Urinary bladder (tissue), 4 donors: ENCODE results near the gene ABCC1. TPM values are rescaled to one million over a fixed set of nuclear protein-coding genes. Genes with fewer than 3 reads are reported as not detected.

ENCODE experiments used
- DNase-seq: peaks from one replicate; pipeline ENCODE4 v3.0.0-alpha.2; 2015; ENCODE audit errors: extremely low spot score
- H3K27ac ChIP-seq: one replicate; pipeline ENCODE4 v1.5.1; 2013; ENCODE audit warnings: low read depth, mild to moderate bottlenecking, moderate library complexity
- H3K36me3 ChIP-seq: one replicate; pipeline ENCODE4 v1.6.1; 2013; ENCODE audit warnings: mild to moderate bottlenecking, moderate library complexity; ENCODE audit not compliant: insufficient read depth
- H3K4me1 ChIP-seq: one replicate; pipeline ENCODE4 v1.6.1; 2013; ENCODE audit warnings: mild to moderate bottlenecking, moderate library complexity; ENCODE audit not compliant: insufficient read depth
- H3K4me3 ChIP-seq: one replicate; pipeline ENCODE4 v1.5.1; 2013; ENCODE audit warnings: low read depth, low read length
- WGBS: extraction: QIAGEN DNeasy Blood & Tissue Kit; methylation state at CpG from one replicate; pipeline ENCODE4 v1.1.7; 2013; 5-methylcytosine and 5-hydroxymethylcytosine counted together
- polyA plus RNA-seq: library from polyadenylated mRNA; stranded (reverse); fragments of 200-250 nt; gene quantifications from one replicate; pipeline ENCODE4 v1.2.3, GENCODE V29; 2013
- total RNA-seq: library from RNA; depleted of rRNA; stranded (reverse); fragments of >200 nt; gene quantifications from one replicate; pipeline ENCODE4 v1.2.3, GENCODE V29; 2014
- donor health status: healthy with polysubstance abuse.
- donor health status: healthy.

ABCC1 gene
- total and polyA plus RNA-seq, 2 donors, result 13.8 to 21.7 TPM

DNA sequence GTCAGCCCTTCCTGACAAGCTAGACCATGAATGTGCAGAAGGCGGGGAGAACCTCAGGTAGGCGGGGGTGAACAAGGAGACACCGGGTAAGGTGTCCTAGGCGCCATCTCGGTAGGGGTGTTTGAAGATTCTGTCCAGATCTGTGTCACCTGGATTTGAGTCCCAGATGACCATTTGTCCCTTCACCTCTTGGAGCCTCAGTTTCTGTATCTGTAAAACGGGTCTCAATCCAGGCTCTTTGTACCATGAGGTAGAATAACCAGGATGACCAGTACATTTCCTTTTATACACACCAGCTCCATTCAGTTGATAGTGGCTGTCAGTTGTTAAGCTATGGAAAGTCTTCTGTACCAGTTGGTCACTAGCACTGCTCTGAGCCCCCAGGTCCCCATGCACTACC lies 187.2 kb downstream of the ABCC1 start:
- DNase-seq, result no peak
- Histone ChIP-seq H3K36me3 (peaks cover 7% of the 10 kb centered on the region), H3K4me3 (no peak overlapping the region), H3K4me1 (no peaks in the 10 kb centered on the region), H3K27ac (no peak overlapping the region)
- 97% methylated on average over 6 of the region's 6 CpGs for WGBS

DNA sequence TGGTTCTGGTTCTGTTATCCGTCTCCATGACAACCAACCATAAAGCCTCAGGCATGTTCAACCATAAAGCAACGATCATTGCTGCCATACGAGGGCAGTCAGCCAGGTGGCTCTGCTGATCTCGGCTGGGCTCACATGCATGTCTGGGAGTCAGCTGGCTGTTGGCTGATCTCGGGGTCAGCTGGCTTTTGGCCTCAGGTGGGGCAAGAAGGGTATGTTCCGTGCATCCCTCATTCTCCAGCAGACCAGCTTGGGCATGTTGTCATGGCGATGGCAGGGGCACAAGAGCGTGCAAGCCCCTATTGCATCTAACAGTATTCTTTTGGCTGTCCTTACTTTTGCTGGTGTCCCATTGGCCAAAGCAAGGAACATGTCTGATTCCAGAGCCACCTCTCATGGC lies 187.7 kb downstream of the ABCC1 start:
- H3K27ac ChIP-seq, result no peak overlapping the region
- H3K36me3 ChIP-seq, result peaks cover 7% of the 10 kb centered on the region
- no peak for DNase-seq
- no peak overlapping the region for H3K4me3 ChIP-seq
- no peaks in the 10 kb centered on the region for H3K4me1 ChIP-seq
- WGBS, result 74% methylated on average over 8 of the region's 8 CpGs

- Histone ChIP-seq H3K36me3 (peaks cover 7% of the 10 kb centered on the region), H3K4me1 (no peaks in the 10 kb centered on the region), H3K27ac (no peak overlapping the region), H3K4me3 (no peak overlapping the region)
- WGBS, result 98% methylated on average over 15 of the region's 15 CpGs
- DNase-seq, result no peak
Observed at GRCh38 chr16:16138034-16138635, 188.7 kb downstream of the ABCC1 start.

- WGBS, result 97% methylated on average over 10 of the region's 10 CpGs
- DNase-seq, result no peak
- Histone ChIP-seq H3K4me1 (no peaks in the 10 kb centered on the region), H3K4me3 (no peak overlapping the region), H3K27ac (no peak overlapping the region), H3K36me3 (peaks cover 7% of the 10 kb centered on the region)
Observed at GRCh38 chr16:16139061-16139460, 189.6 kb downstream of the ABCC1 start.

- H3K36me3 ChIP-seq, result peaks cover 7% of the 10 kb centered on the region
- H3K4me1 ChIP-seq, result no peaks in the 10 kb centered on the region
- no peak overlapping the region for H3K4me3 ChIP-seq
- no peak for DNase-seq
- WGBS, result 96% methylated on average over 7 of the region's 7 CpGs
- H3K27ac ChIP-seq, result no peak overlapping the region
Observed at GRCh38 chr16:16139806-16140205, 190.4 kb downstream of the ABCC1 start.

- Histone ChIP-seq H3K4me1 (no peaks in the 10 kb centered on the region), H3K27ac (no peak overlapping the region), H3K4me3 (no peak overlapping the region), H3K36me3 (peaks cover 7% of the 10 kb centered on the region)
- DNase-seq, result no peak
- WGBS, result 72% methylated on average over 4 of the region's 4 CpGs
Observed at GRCh38 chr16:16140537-16140936, 191.1 kb downstream of the ABCC1 start.

- no peak overlapping the region for H3K27ac ChIP-seq
- DNase-seq, result no peak
- H3K4me3 ChIP-seq, result no peak overlapping the region
- WGBS, result 96% methylated on average over 11 of the region's 11 CpGs
- peaks cover 7% of the 10 kb centered on the region for H3K36me3 ChIP-seq
- H3K4me1 ChIP-seq, result no peaks in the 10 kb centered on the region
Observed at GRCh38 chr16:16141141-16141540, 191.7 kb downstream of the ABCC1 start.

DNA sequence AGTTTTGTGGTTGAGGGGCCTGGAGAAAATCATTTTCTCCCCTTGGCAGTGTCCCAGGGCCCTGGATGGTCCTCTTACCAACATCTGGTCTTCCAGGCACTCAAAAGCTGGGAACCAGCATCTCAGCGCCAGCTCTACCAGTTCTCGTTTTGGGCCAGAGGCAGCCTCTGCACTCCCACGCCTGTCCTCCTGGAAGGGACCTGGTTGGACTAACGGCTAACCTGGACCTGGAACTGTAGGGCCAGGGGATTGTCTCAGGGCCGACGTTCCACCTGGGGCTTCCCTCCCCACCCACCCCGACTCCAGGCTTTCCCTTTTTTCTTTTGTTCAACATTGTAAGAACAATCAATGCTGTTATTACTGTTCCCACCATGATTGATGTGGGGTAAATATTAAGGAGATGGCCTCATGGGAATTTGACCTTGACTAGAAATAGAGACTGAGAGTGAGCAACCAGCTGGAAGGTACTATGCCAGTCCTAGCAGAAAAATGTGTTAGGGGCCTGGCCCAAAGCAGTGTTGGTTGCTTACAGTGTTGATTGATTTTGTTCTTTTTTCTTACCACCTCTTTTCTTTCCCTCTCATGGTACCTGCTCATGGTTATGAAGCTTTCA lies 192.5 kb downstream of the ABCC1 start:
- Histone ChIP-seq H3K27ac (no peak overlapping the region), H3K4me3 (no peak overlapping the region), H3K4me1 (no peaks in the 10 kb centered on the region), H3K36me3 (peaks cover 4% of the 10 kb centered on the region)
- no peak for DNase-seq
- 88% methylated on average over 7 of the region's 7 CpGs for WGBS

DNA sequence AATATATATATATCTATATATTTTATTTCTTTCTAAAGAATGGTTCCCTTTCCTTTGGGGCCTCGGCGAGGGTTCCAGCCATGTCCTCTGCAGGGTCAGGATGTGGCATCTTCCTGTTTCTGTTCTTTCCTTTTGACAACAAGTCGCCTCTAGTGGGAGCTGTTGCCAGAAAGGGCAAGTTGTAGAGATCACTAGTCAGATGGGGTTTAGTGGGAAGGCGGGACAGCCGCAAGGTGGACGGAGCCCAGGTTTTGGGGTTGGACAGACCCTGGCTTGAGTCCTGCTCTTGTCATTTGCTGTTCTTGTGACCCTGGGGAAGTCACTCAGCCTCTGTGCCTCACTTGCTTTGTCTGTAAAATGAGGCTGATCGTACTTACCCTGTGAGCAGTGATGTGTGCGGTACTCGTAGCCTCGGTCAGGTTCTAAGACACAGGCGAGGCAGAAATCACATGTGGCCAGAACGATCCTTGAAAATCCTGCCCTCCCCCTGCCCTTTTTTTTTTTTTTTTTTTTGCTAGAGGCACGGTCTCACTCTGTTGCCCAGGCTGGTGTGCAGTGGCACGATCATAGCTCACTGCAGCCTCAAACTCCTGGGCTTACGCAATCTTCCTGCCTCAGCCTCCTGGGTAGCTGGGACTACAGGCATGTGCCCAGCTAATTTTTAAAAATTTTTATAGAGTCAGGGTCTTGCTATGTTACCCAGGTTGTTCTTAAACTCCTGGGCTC lies 193.8 kb downstream of the ABCC1 start:
- Histone ChIP-seq H3K4me3 (no peak overlapping the region), H3K36me3 (no peaks in the 10 kb centered on the region), H3K27ac (no peak overlapping the region), H3K4me1 (no peaks in the 10 kb centered on the region)
- no peak for DNase-seq
- 89% methylated on average over 15 of the region's 15 CpGs for whole genome bisulfite sequencing

DNA sequence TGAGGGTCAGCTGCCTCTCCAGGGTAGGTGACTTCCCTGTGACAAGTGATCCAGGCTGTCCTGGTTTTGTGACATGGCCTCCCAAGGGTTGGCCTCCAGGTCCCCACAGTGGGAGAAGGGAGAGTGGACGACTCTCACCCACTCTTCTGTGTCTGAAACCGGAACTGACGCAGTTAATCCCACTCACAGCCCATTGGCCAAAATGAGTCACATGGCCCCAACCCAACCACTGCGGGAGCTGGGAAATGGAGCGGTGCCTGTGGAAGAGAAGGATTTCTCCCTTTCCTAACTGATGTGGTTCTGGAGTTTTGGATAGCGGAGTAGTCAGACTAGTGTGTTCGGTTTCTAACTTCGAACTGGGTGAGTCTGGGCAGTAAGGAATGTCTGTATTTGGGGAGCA lies 194.5 kb downstream of the ABCC1 start:
- DNase-seq, result no peak
- Histone ChIP-seq H3K4me1 (no peaks in the 10 kb centered on the region), H3K4me3 (no peak overlapping the region), H3K27ac (no peak overlapping the region), H3K36me3 (no peaks in the 10 kb centered on the region)
- WGBS, result 84% methylated on average over 8 of the region's 8 CpGs

- Histone ChIP-seq H3K27ac (no peak overlapping the region), H3K4me1 (no peaks in the 10 kb centered on the region), H3K36me3 (no peaks in the 10 kb centered on the region), H3K4me3 (no peak overlapping the region)
- DNase-seq, result no peak
- WGBS, result 93% methylated on average over 5 of the region's 5 CpGs
Observed at GRCh38 chr16:16144416-16144815, 195.0 kb downstream of the ABCC1 start.

DNA sequence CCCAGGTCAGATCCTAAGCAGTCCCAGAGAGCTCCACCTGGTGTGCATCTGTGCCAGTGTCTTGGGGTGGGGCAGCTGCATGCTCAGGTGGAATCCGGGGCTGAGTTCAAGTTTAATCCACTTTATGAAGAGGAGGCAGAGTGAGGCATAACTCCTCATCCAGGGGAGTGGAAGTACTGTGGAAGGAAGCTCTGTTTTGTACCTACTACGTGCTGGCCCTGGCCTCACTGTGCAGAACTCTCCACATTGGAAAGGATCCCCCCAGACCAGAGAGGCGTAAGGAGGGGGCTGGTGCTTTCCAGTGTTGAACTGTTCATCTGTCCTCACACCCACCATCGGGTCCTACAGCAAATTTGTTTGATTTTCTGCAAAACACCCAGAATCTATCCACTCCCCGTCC lies 195.9 kb downstream of the ABCC1 start:
- Histone ChIP-seq H3K27ac (no peak overlapping the region), H3K4me3 (no peak overlapping the region), H3K4me1 (no peaks in the 10 kb centered on the region), H3K36me3 (no peaks in the 10 kb centered on the region)
- no peak for DNase-seq
- 95% methylated on average over 5 of the region's 5 CpGs for WGBS

DNA sequence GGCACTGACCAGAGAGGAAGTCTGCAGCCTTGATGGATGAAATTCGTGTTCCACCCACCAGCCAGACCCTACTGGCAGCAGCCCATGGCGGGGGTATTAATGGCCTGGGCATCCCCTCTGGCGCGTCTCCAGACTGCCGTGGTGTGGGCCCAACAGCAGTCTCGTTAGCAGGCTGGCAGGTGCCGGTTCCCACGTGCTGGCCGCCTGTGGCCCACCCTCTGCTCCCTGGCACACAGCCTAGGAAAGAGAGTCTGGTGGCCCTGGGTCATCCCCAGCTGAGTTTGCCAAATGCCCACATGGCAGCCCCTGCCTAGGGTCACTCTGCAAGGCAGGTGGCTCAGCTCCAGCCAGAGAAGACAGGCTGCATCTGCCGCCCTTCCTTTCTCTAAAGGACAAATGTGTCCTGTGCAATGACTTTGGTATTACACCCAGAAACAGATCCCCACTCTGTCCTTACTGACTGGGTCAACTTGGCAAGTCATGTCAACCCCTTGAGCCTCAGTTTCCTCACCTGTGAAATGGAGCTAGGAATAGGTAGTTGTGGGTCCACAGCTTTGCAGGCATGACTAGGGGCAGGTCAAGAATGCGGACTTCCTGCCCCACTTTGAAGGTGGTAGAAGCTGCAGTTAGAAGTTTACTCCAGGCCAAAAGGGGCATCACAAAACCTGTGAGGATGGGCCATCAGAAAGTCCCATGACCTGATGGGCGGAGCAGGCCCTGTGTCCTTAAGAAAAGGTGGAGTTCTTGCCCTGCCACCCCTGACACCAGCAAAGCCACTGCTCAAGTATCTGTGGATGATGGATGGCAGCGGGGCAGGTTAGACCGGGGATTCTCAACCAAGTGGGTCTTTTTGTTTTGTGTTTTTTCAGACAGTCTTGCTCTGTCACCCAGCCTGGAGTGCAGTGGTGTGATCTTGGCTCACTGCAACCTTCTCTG lies 197.2 kb downstream of the ABCC1 start:
- no peak for DNase-seq
- 85% methylated on average over 14 of the region's 14 CpGs for WGBS
- Histone ChIP-seq H3K36me3 (no peaks in the 10 kb centered on the region), H3K4me1 (no peaks in the 10 kb centered on the region), H3K27ac (no peak overlapping the region), H3K4me3 (no peak overlapping the region)
